Small intestine (tissue), 7 donors: ENCODE data around the gene ADGRL1. TPM values are rescaled to one million over a fixed set of nuclear protein-coding genes. Genes with fewer than 3 reads are reported as not detected.
"Not testable (repeated sequence)": the region's sequence is repeated elsewhere in the genome, so short reads cannot be mapped to it uniquely, and the experiment has no call there.

Experiments
- DNase-seq, 2 donors: peaks; one replicate each; pipeline versions ENCODE4 v3.0.0 to v3.0.0-alpha.2; 2013
- FAIRE-seq: peaks from 2 replicates; lab custom pipeline; 2012; peaks lifted over from hg19 to GRCh38; lab: Jason Lieb, UNC
- H3K27ac ChIP-seq, 3 donors: one replicate each; pipeline ENCODE4 v1.5.1; 2013; ENCODE audit warnings: low read length in 2 of 3, mild to moderate bottlenecking in 2 of 3, control low read depth in 1 of 3, inconsistent platforms in 1 of 3, low read depth in 1 of 3, moderate library complexity in 1 of 3
- H3K27me3 ChIP-seq, 3 donors: one replicate each; pipeline ENCODE4 v1.6.1; 2013; ENCODE audit warnings: low read length in 3 of 3, inconsistent platforms in 1 of 3; ENCODE audit not compliant: control insufficient read depth in 3 of 3, insufficient read depth in 3 of 3
- H3K36me3 ChIP-seq, 3 donors: one replicate each; pipeline ENCODE4 v1.6.1; 2013; ENCODE audit warnings: low read length in 3 of 3, inconsistent platforms in 1 of 3, low read depth in 1 of 3, mild to moderate bottlenecking in 1 of 3, moderate library complexity in 1 of 3; ENCODE audit not compliant: control insufficient read depth in 3 of 3, insufficient read depth in 2 of 3
- H3K4me1 ChIP-seq, 3 donors: one replicate each; pipeline ENCODE4 v1.6.1; 2013; ENCODE audit warnings: low read length in 2 of 3, inconsistent platforms in 1 of 3, low read depth in 1 of 3, mild to moderate bottlenecking in 1 of 3, moderate library complexity in 1 of 3; ENCODE audit not compliant: control insufficient read depth in 3 of 3, insufficient read depth in 2 of 3
- H3K4me3 ChIP-seq, 3 donors: one replicate each; pipeline ENCODE4 v1.5.1; 2013; ENCODE audit warnings: low read length in 3 of 3, control low read depth in 1 of 3, inconsistent platforms in 1 of 3, low read depth in 1 of 3, mild to moderate bottlenecking in 1 of 3, moderate library complexity in 1 of 3
- H3K9me3 ChIP-seq, 2 donors: one replicate each; pipeline ENCODE4 v1.6.1; 2013; ENCODE audit warnings: low read depth in 1 of 2, low read length in 1 of 2; ENCODE audit not compliant: control insufficient read depth in 2 of 2, insufficient read depth in 1 of 2
- WGBS, 3 donors: extraction: QIAGEN DNeasy Blood & Tissue Kit; methylation state at CpG; one replicate each; pipeline ENCODE4 v1.1.7; 2013; 5-methylcytosine and 5-hydroxymethylcytosine counted together
- polyA plus RNA-seq, 4 donors: library from polyadenylated mRNA; stranded (reverse) in 3 of 4; unstranded in 1 of 4; fragments of 200-250 nt in 3 of 4; fragments of 120-200 nt in 1 of 4; gene quantifications; one replicate each; pipeline versions ENCODE4 v1.2.1 to v1.2.3, GENCODE V29; 2013
- donor health status: healthy with polysubstance abuse.
- donor health status: control.
- donor health status: control.
- donor health status: Bipolar disorder and iron deficiency.
- donor health status: healthy.

ADGRL1 gene
- polyA plus RNA-seq, 4 donors: 11.1 to 22.7 (median 15.7) TPM

DNA sequence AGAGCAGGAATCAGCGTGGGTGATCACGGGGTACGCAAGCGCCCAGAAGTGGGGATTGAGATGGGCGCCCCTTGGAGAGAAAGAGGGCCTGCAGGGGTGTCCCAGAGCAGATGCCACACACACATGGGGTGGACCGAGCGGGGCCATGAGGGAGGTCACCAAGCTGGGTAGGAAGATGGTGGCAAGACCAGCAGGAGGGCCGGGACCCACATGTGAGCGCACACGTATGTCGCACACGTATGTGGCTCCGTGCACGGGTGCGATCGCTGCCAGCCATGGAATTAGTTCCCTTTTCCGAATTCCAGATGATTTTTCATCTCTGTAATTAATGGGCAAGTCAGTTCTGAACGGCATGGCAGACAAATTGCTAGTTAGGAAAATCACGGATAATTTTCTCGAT, 2.2 kb downstream of the ADGRL1 start:
- WGBS, 3 donors: 79 to 88% (median 80%) methylated on average over 17 to 19 of the region's 20 CpGs
- H3K27me3 ChIP-seq, H3K4me1 ChIP-seq, DNase-seq, H3K27ac ChIP-seq, H3K4me3 ChIP-seq, FAIRE-seq, H3K36me3 ChIP-seq, H3K9me3 ChIP-seq: not testable (repeated sequence)

- FAIRE-seq: no peak
- Histone ChIP-seq H3K9me3 (no peaks in the 10 kb centered on the region), H3K4me1 (peaks cover 0 to 2% (median 0%) of the 10 kb centered on the region in 3 donors), H3K4me3 (no peak overlapping the region), H3K27ac (no peak overlapping the region), H3K36me3 (peaks cover 0 to 7% (median 0%) of the 10 kb centered on the region in 3 donors), H3K27me3 (no peaks in the 10 kb centered on the region)
- DNase-seq: no peak
- 31 to 40% (median 37%) methylated on average over 11 to 13 of the region's 13 CpGs for WGBS, 3 donors
Observed at GRCh38 chr19:14203177-14203576, 2.8 kb downstream of the ADGRL1 start.

- FAIRE-seq, H3K4me3 ChIP-seq, H3K27ac ChIP-seq, H3K9me3 ChIP-seq, DNase-seq, H3K27me3 ChIP-seq, H3K4me1 ChIP-seq, H3K36me3 ChIP-seq: not testable (repeated sequence)
- 72 to 82% (median 75%) methylated on average over 8 of the region's 8 CpGs for WGBS, 3 donors
Observed at GRCh38 chr19:14201481-14201880, 4.5 kb downstream of the ADGRL1 start.

DNA sequence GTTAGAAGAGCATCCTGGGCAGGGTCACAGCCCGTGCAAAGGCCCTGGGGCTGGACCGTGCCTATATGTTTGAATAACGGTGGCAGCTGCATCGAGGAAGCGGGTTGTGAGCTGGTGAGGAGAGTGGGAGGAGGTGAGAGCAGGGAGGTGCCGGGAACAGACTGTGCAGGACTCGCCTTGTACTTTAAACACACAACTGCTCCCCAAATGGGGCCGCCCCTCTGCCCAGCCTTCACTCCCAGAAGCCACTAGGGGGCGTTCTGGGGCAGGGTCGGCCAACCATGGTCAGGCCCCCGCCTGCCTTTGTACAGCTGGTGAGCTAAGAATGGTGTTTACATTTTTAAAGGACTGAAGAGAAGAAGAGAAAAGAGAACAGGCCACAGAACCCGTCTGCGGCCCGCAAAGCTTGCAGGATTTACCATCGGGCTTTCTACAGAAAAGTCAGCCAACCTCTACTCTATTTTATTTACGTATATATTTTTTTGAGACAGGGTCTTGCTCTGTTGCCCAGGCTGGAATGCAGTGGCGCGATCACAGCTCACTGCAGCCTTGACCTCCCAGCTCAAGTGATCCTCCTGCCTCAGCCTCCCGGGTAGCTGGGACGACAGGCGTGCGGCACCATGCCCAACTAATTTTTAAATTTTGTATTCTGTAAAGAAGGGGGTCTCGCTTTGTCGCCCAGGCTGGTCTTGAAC, 5.7 kb downstream of the ADGRL1 start:
- H3K4me3 ChIP-seq, H3K27ac ChIP-seq, H3K27me3 ChIP-seq, H3K4me1 ChIP-seq, FAIRE-seq, H3K36me3 ChIP-seq, H3K9me3 ChIP-seq: not testable (repeated sequence)
- DNase-seq: peak; percentile 36 to 73
- 56 to 60% (median 59%) methylated on average over 24 of the region's 24 CpGs for WGBS, 3 donors

DNA sequence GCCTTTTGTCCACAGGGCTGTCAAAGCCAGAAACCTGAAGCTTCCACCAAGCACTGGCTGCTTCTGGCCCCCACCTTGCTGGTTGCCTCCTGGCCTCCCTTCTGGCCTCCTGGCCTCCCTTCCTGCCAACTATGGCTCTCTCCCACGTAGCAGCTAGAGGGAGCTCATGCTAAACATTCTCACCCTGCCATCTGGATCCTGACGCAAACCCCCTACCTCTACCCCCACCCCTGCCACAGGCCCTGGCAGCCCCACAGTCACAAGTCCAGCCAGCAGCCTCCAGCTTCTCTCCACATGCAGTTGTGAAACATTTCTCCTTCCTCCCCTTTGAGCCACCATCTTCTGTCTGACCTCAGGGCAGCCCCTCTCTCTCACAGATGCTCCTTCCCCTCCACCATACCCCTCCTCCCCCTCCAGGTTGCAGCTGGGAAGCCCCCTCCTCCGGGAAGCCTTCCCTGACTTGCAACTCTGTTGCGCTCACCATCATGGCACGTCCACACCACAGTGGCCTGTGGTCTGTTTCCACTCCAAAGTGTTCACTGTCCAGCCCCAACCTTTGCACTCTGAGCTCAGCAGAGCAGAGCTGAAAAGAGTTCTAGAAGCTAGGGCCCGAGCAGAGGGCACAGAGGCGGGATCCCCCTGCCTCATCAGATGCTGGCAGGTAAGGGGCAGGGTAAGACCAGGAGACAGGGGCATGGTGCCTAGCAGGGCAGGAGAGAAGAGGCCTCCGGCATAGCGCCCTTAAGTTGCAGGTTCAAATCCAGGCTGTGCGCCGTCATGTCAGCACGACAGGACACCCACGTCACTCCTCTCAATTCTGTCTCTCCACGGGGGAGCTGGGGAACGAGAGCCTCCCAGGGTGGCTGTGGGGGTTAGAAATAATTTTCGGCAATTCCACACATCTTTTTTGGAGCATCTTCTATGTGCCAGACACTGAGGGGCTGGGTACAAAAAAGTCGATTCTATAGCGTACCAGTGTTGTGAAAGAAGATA, 7.3 kb downstream of the ADGRL1 start:
- Histone ChIP-seq H3K9me3 (no peaks in the 10 kb centered on the region), H3K27me3 (no peaks in the 10 kb centered on the region), H3K27ac (no peak overlapping the region), H3K4me1 (no peaks in the 10 kb centered on the region), H3K36me3 (peaks cover 0 to 12% (median 0%) of the 10 kb centered on the region in 3 donors), H3K4me3 (no peak overlapping the region)
- FAIRE-seq: no peak
- WGBS, 3 donors: 82 to 84% (median 84%) methylated on average over 18 of the region's 18 CpGs
- DNase-seq: no peak

DNA sequence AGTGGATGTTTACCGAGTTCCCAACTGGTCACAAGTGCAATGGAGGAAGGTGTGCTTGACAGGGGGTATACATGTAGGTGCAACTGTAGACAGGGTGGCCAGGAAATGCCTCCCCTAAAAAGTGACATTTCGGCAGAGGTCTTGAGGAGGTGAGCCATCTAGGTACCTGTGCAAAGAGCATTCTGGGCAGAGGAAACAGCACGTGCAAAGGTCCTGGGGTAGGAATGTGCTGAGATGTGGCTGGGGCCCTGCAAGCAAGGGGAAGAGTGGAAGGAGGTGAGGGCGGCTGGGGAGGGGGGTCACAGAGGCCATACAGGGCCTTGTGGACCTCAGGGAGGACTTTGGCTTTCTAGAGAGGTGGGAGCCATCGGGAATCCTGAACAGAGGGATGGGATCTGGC, 8.1 kb downstream of the ADGRL1 start:
- no peaks in the 10 kb centered on the region for H3K4me1 ChIP-seq
- 68 to 87% (median 84%) methylated on average over 4 to 5 of the region's 5 CpGs for WGBS, 3 donors
- no peaks in the 10 kb centered on the region for H3K9me3 ChIP-seq
- H3K4me3 ChIP-seq: no peak overlapping the region
- H3K27ac ChIP-seq: no peak overlapping the region
- H3K27me3 ChIP-seq: no peaks in the 10 kb centered on the region
- FAIRE-seq (no peak), DNase-seq (no peak)
- H3K36me3 ChIP-seq: peaks cover 0 to 12% (median 0%) of the 10 kb centered on the region in 3 donors

DNA sequence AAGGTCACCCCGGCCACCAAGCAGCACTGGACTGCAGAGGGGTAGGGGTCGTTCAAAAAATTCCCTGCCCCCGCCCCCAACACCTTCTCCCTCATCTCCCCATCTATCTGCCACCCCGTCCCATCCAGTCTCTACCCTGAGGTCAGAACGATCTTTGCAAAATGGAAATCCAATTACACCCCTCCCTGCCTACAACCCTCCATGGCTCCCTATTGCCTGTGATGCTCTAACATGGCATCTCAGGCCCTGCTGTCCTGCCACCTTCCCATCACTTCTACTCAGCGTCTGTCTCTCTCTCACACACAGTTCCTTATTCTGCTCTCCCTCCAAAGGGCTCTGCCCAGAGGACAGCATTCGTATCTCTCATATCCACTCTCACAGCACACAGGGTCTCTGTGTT, 8.7 kb downstream of the ADGRL1 start:
- not testable (repeated sequence) for DNase-seq, FAIRE-seq
- 84 to 94% (median 89%) methylated on average over 6 of the region's 7 CpGs for WGBS, 3 donors

GRCh38 chr19:14196105-14196504, 9.9 kb downstream of the ADGRL1 start:
- DNase-seq: peak; percentile 60 to 69
- H3K4me1 ChIP-seq, H3K27me3 ChIP-seq, H3K9me3 ChIP-seq, H3K27ac ChIP-seq, FAIRE-seq, H3K4me3 ChIP-seq: not testable (repeated sequence)
- 13 to 27% (median 21%) methylated on average over 11 to 12 of the region's 12 CpGs for WGBS, 3 donors
- peaks cover 0 to 13% (median 0%) of the 10 kb centered on the region in 3 donors for H3K36me3 ChIP-seq

More for the DNA sequence above, 8.7 kb downstream of the ADGRL1 start:
- not testable (repeated sequence) for H3K27me3 ChIP-seq, H3K27ac ChIP-seq, H3K9me3 ChIP-seq, H3K4me1 ChIP-seq, H3K4me3 ChIP-seq
- H3K36me3 ChIP-seq: peaks cover 0 to 12% (median 0%) of the 10 kb centered on the region in 3 donors
